SU-DHL-6 (cell line): Measurements from ENCODE around the gene CTDP1.

ENCODE experiments used
- H2AFZ ChIP-seq: fragments of 200-600 bp; sonication (generic); 2 replicates; pipeline ENCODE4 v1.6.1; 2014; ENCODE audit warnings: low read depth, mild to moderate bottlenecking, moderate library complexity, mixed read lengths, antibody characterized with exemption, low read length; ENCODE audit not compliant: severe bottlenecking
- H3F3A ChIP-seq: fragments of 200-600 bp; shearing (Covaris generic); 2 replicates; pipeline ENCODE4 v1.6.0; 2016; ENCODE audit warnings: antibody characterized with exemption, mild to moderate bottlenecking; ENCODE audit not compliant: insufficient read depth
- H3K27ac ChIP-seq: fragments of 200-600 bp; sonication (generic); 2 replicates; pipeline ENCODE4 v1.5.1; 2016; ENCODE audit warnings: low read depth, mild to moderate bottlenecking, low read length, moderate library complexity, mixed read lengths
- H3K27me3 ChIP-seq: fragments of 200-600 bp; sonication (generic), shearing (Covaris generic); 2 replicates; pipeline ENCODE4 v1.6.0; 2014; ENCODE audit warnings: mild to moderate bottlenecking, low read length
- H3K36me3 ChIP-seq: fragments of 200-600 bp; sonication (generic); 2 replicates; pipeline ENCODE4 v1.6.1; 2014; ENCODE audit warnings: mild to moderate bottlenecking, low read length, mixed read lengths
- H3K4me2 ChIP-seq: fragments of 300-600, 200-600 bp; shearing (Covaris generic), sonication (generic); 2 replicates; pipeline ENCODE4 v1.6.0; 2014; ENCODE audit warnings: low read length, low read depth, mild to moderate bottlenecking; ENCODE audit not compliant: poor library complexity, severe bottlenecking
- H3K4me3 ChIP-seq: fragments of 200-600 bp; sonication (generic); 2 replicates; pipeline ENCODE4 v1.5.1; 2014; ENCODE audit warnings: antibody characterized with exemption, low read length, mild to moderate bottlenecking, mixed read lengths; ENCODE audit not compliant: insufficient read depth, poor library complexity, severe bottlenecking
- H3K79me2 ChIP-seq: fragments of 200-600 bp; sonication (generic); 2 replicates; pipeline ENCODE4 v1.6.1; 2014; ENCODE audit warnings: mild to moderate bottlenecking, low read length, moderate library complexity; ENCODE audit not compliant: insufficient read depth
- H3K9ac ChIP-seq: fragments of 200-600 bp; sonication (generic); 2 replicates; pipeline ENCODE4 v1.7.0; 2014; ENCODE audit warnings: mild to moderate bottlenecking, low read length
- H3K9me2 ChIP-seq: fragments of 200-600 bp; sonication (generic); replicated peaks from 2 replicates; pipeline ENCODE4 v1.6.1; 2014; ENCODE audit warnings: low read length; ENCODE audit not compliant: insufficient read depth
- H3K9me3 ChIP-seq: fragments of 200-600 bp; sonication (generic); 2 replicates; pipeline ENCODE4 v1.6.1; 2014; ENCODE audit warnings: low read length, mixed read lengths; ENCODE audit not compliant: insufficient read depth
- H4K20me1 ChIP-seq: fragments of 200-600 bp; sonication (generic); 2 replicates; pipeline ENCODE4 v1.6.1; 2014; ENCODE audit warnings: low read depth, mild to moderate bottlenecking, antibody characterized with exemption, low read length, moderate library complexity, mixed read lengths
- EZH2phosphoT487 ChIP-seq: fragments of 200-600 bp; sonication (generic), shearing (Covaris generic); conservative IDR thresholded peaks from 2 replicates; pipeline ENCODE4 v1.6.1; 2018; ENCODE audit warnings: mild to moderate bottlenecking, antibody characterized with exemption, low read length, moderate library complexity, mixed read lengths
- TF ChIP-seq, protein P1 (sequence below): fragments of 200-600 bp; sonication (generic); IDR thresholded peaks from one replicate; pipeline ENCODE4 v1.5.1; 2017; ENCODE audit warnings: antibody characterized with exemption, mild to moderate bottlenecking, low read length, moderate library complexity; ENCODE audit not compliant: insufficient read depth, poor library complexity, severe bottlenecking

The CTDP1 gene

DNA sequence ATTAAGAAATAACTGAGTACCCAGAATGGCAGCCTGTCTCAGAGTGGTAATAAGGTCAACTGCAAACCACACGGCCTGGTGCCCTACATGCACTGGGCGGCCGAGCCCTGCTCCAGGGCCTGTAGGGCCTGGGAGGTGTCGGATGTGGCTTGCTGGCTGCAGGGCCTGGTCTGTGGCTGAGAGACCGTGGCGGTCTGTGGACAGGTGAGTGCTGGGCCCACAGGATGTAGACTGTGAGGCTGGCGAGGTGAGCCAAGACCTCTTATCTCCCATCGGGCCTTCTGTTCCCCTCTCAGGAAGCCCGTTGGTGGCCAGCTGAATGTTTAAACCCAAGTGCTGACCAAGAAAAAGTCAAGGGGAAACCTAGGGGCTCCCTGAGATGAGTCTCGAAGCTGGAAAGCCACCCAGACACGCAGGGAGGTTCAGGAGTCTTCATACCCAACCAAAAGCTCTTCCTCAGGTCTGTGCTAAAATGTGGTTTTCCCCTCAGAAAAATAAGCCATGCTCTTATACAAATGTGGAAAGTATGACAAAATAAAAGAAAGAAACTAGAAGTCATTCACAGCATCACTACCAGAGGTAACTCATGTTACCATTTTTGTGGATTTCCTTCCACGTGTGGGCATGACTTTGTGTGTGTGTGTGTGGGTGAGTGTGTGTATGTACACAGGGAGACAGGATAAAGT, 47.7 kb upstream of the CTDP1 start:
- Histone ChIP-seq H3K36me3 (no peaks in the 10 kb centered on the region), H2AFZ (no peak overlapping the region), H3K4me3 (no peak overlapping the region), H3K27ac (no peak overlapping the region), H3F3A (no peaks in the 10 kb centered on the region), H3K9me3 (no peaks in the 10 kb centered on the region; the same call in 1 of the 2 replicates), H3K9me2 (no peaks in the 10 kb centered on the region), H3K79me2 (no peaks in the 10 kb centered on the region), H3K9ac (no peak overlapping the region), H4K20me1 (no peaks in the 10 kb centered on the region), H3K27me3 (no peaks in the 10 kb centered on the region), H3K4me2 (no peak overlapping the region)
- no peak for TF ChIP-seq EZH2phosphoT487
- TF ChIP-seq, protein P1, sequence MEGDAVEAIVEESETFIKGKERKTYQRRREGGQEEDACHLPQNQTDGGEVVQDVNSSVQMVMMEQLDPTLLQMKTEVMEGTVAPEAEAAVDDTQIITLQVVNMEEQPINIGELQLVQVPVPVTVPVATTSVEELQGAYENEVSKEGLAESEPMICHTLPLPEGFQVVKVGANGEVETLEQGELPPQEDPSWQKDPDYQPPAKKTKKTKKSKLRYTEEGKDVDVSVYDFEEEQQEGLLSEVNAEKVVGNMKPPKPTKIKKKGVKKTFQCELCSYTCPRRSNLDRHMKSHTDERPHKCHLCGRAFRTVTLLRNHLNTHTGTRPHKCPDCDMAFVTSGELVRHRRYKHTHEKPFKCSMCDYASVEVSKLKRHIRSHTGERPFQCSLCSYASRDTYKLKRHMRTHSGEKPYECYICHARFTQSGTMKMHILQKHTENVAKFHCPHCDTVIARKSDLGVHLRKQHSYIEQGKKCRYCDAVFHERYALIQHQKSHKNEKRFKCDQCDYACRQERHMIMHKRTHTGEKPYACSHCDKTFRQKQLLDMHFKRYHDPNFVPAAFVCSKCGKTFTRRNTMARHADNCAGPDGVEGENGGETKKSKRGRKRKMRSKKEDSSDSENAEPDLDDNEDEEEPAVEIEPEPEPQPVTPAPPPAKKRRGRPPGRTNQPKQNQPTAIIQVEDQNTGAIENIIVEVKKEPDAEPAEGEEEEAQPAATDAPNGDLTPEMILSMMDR: no peak

DNA sequence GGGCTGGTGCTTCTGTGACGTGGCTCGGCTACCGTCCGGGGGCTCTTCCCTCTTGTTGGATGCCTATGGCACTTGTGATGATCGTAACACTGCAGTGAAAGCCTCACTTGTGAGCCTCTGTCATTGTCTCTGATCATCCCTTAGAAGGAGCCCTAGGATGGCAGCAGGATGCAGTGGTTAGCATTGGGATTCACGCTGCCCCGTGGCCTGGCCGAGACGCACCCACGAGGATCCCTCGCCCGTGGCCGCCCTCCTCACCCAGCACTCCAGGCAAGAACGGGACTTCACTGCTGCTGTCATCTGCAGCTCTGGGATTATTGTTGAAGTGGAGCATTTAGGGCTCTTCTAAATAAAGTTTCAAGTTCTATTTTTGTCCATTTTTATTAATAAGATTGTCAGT, 46.8 kb upstream of the CTDP1 start:
- H3K9me2 ChIP-seq: no peaks in the 10 kb centered on the region
- H3K27ac ChIP-seq: no peak overlapping the region
- H2AFZ ChIP-seq: no peak overlapping the region
- no peaks in the 10 kb centered on the region for H3K79me2 ChIP-seq
- H3K36me3 ChIP-seq: no peaks in the 10 kb centered on the region
- H3K4me3 ChIP-seq: no peak overlapping the region
- H3K27me3 ChIP-seq: no peaks in the 10 kb centered on the region
- no peaks in the 10 kb centered on the region for H4K20me1 ChIP-seq
- no peaks in the 10 kb centered on the region; the same call in 1 of the 2 replicates for H3K9me3 ChIP-seq
- H3K4me2 ChIP-seq: no peak overlapping the region
- no peak for TF ChIP-seq EZH2phosphoT487
- H3F3A ChIP-seq: no peaks in the 10 kb centered on the region
- H3K9ac ChIP-seq: no peak overlapping the region

DNA sequence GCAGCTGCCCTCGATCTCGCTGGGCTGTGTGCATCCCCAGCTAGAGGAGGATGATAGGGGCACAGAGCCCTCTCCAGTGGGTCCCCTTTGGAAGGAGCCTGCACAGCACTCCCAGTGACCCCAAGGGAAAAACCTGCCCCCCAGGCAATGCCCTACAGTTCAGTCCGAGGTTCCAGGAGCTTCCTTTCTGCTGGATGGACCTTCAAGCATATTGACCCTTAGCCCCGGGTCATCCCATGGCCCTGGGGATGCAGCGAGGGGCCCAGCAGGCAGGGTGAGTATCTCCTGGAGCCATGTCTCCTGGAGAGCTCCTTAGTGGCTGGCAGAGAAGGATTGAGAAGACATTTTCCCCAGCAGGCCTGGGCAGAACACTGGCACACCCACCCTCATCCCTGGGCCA, 45.4 kb upstream of the CTDP1 start:
- no peak overlapping the region for H3K9ac ChIP-seq

More for the DNA sequence above, 45.4 kb upstream of the CTDP1 start:
- no peaks in the 10 kb centered on the region for H4K20me1 ChIP-seq
- no peaks in the 10 kb centered on the region for H3K27me3 ChIP-seq
- TF ChIP-seq EZH2phosphoT487: no peak
- TF ChIP-seq, protein P1: no peak
- H3K4me2 ChIP-seq: no peak overlapping the region
- H3K4me3 ChIP-seq: no peak overlapping the region
- H2AFZ ChIP-seq: no peak overlapping the region
- no peaks in the 10 kb centered on the region for H3K79me2 ChIP-seq
- no peaks in the 10 kb centered on the region for H3K36me3 ChIP-seq
- no peaks in the 10 kb centered on the region for H3K9me2 ChIP-seq
- no peaks in the 10 kb centered on the region for H3F3A ChIP-seq
- H3K27ac ChIP-seq: no peak overlapping the region
- H3K9me3 ChIP-seq: no peaks in the 10 kb centered on the region; the same call in 1 of the 2 replicates
